Sigmoid colon (tissue), 7 donors: ENCODE data around the gene HEATR5A. TPM values are rescaled to one million over a fixed set of nuclear protein-coding genes. Genes with fewer than 3 reads are reported as not detected.

Experiments used
- DNase-seq: peaks from one replicate; pipeline ENCODE4 v3.0.0-alpha.2; 2019
- H3K27ac ChIP-seq, 4 donors: fragments of 200-600 bp; sonication (generic); one replicate each; pipeline ENCODE4 v1.5.1; 2016 to 2019; ENCODE audit warnings: mild to moderate bottlenecking in 1 of 4
- H3K27me3 ChIP-seq, 3 donors: fragments of 200-600 bp; sonication (generic); one replicate each; pipeline ENCODE4 v1.5.1; 2019; ENCODE audit warnings: mild to moderate bottlenecking in 1 of 3
- H3K36me3 ChIP-seq, 4 donors: fragments of 200-600 bp; sonication (generic); one replicate each; pipeline ENCODE4 v1.5.1; 2016 to 2019
- H3K4me1 ChIP-seq, 4 donors: fragments of 200-600 bp; sonication (generic); one replicate each; pipeline ENCODE4 v1.5.1; 2017 to 2019
- H3K4me3 ChIP-seq, 4 donors: fragments of 200-600 bp; sonication (generic); one replicate each; pipeline ENCODE4 v1.5.1; 2017 to 2019; ENCODE audit warnings: mild to moderate bottlenecking in 2 of 4, moderate library complexity in 1 of 4
- H3K9me3 ChIP-seq, 4 donors: fragments of 200-600 bp in 3 of 4; sonication (generic) in 3 of 4; one replicate each; pipeline versions ENCODE4 v1.5.1 to v1.6.1; 2013 to 2019
- CTCF ChIP-seq, 4 experiments: fragments of 450-650 bp in 3 of 4; fragments of 200-600 bp in 1 of 4; IDR thresholded peaks; one replicate each; pipeline ENCODE4 v1.5.1; 2016 to 2019; ENCODE audit warnings: antibody characterized with exemption in 4 of 4, mild to moderate bottlenecking in 3 of 4, moderate library complexity in 2 of 4
- EP300 ChIP-seq, 4 donors: sonication (generic); formaldehyde crosslinking; IDR thresholded peaks; one replicate each; pipeline ENCODE4 v1.6.1; 2017; ENCODE audit warnings: antibody characterized with exemption in 4 of 4
- POLR2A ChIP-seq, 2 donors: fragments of 450-650 bp; IDR thresholded peaks; one replicate each; pipeline ENCODE4 v1.6.1; 2016; ENCODE audit warnings: antibody characterized with exemption in 2 of 2, mild to moderate bottlenecking in 2 of 2, moderate library complexity in 2 of 2
- POLR2AphosphoS5 ChIP-seq, 4 donors: sonication (generic); formaldehyde crosslinking; IDR thresholded peaks; one replicate each; pipeline ENCODE4 v1.6.1; 2017; ENCODE audit warnings: antibody characterized with exemption in 4 of 4
- WGBS, 2 donors: extraction: QIAGEN DNeasy Blood & Tissue Kit; methylation state at CpG; one replicate each; pipeline ENCODE4 v1.1.7; 2013; 5-methylcytosine and 5-hydroxymethylcytosine counted together
- intact Hi-C: fragments of 100-400 bp; cut with DNase I; formaldehyde crosslinking; loops from one replicate; pipeline ENCODE4 v1.15.1; 2023
- polyA plus RNA-seq, 3 donors: library from polyadenylated mRNA; stranded (reverse); fragments of 200-250 nt; gene quantifications; one replicate each; pipeline ENCODE4 v1.2.3, GENCODE V29; 2013
- total RNA-seq, 4 donors: library from RNA; depleted of rRNA; stranded (reverse); fragments of >200 nt; gene quantifications; one replicate each; pipeline ENCODE4 v1.1.0, GENCODE V29; 2016
- donor health status: healthy with polysubstance abuse.
- donor health status: Bipolar disorder and iron deficiency.
- donor health status: healthy.

The HEATR5A gene
- total and polyA plus RNA-seq, 7 donors, result 9.3 to 41.9 (median 28.7) TPM

- TF ChIP-seq CTCF (IDR thresholded peaks at IDR 0.05) (no peak), POLR2AphosphoS5 (IDR thresholded peaks at IDR 0.05) (no peak)
- no peaks in the 10 kb centered on the region for H3K27me3 ChIP-seq
- no peaks in the 10 kb centered on the region for H3K9me3 ChIP-seq
- no peaks in the 10 kb centered on the region for H3K4me1 ChIP-seq
- no peak for DNase-seq
- no peak overlapping the region for H3K27ac ChIP-seq
- H3K36me3 ChIP-seq, result peaks cover 0 to 94% (median 23%) of the 10 kb centered on the region in 4 donors
- no peak overlapping the region for H3K4me3 ChIP-seq
- 62 to 93% methylated on average over 3 of the region's 3 CpGs for WGBS, 2 donors
- intact Hi-C loops, result no loop called here
These were observed 112.7 kb downstream of the HEATR5A start for GRCh38 chr14:31307618-31308017.

GRCh38 chr14:31307198-31307597 lies 113.2 kb downstream of the HEATR5A start:
- TF ChIP-seq CTCF (IDR thresholded peaks at IDR 0.05), result no peak
- TF ChIP-seq EP300 (IDR thresholded peaks at IDR 0.05), result no peak
- no peak for TF ChIP-seq POLR2A (IDR thresholded peaks at IDR 0.05)
- TF ChIP-seq POLR2AphosphoS5 (IDR thresholded peaks at IDR 0.05), result no peak
- no peak for DNase-seq
- H3K9me3 ChIP-seq, result no peaks in the 10 kb centered on the region
- intact Hi-C loops, result no loop called here
- H3K4me3 ChIP-seq, result no peak overlapping the region
- no peaks in the 10 kb centered on the region for H3K27me3 ChIP-seq
- H3K36me3 ChIP-seq, result peaks cover 0 to 93% (median 20%) of the 10 kb centered on the region in 4 donors
- no peaks in the 10 kb centered on the region for H3K4me1 ChIP-seq
- H3K27ac ChIP-seq, result no peak overlapping the region

GRCh38 chr14:31303654-31304053 lies 116.7 kb downstream of the HEATR5A start:
- intact Hi-C loops, result no loop called here
- 83 to 94% methylated on average over 5 of the region's 5 CpGs for WGBS, 2 donors
- Histone ChIP-seq H3K36me3 (peaks cover 0 to 86% (median 22%) of the 10 kb centered on the region in 4 donors), H3K9me3 (no peaks in the 10 kb centered on the region), H3K4me1 (no peaks in the 10 kb centered on the region), H3K27ac (no peak overlapping the region), H3K4me3 (no peak overlapping the region), H3K27me3 (no peaks in the 10 kb centered on the region)
- TF ChIP-seq POLR2A (IDR thresholded peaks at IDR 0.05) (no peak), POLR2AphosphoS5 (IDR thresholded peaks at IDR 0.05) (no peak), CTCF (IDR thresholded peaks at IDR 0.05) (no peak), EP300 (IDR thresholded peaks at IDR 0.05) (no peak)
- no peak for DNase-seq

GRCh38 chr14:31300883-31301282 lies 119.5 kb downstream of the HEATR5A start:
- Histone ChIP-seq H3K36me3 (peaks cover 0 to 64% (median 12%) of the 10 kb centered on the region in 4 donors), H3K27me3 (no peaks in the 10 kb centered on the region), H3K4me3 (no peak overlapping the region), H3K9me3 (no peaks in the 10 kb centered on the region), H3K4me1 (no peaks in the 10 kb centered on the region), H3K27ac (no peak overlapping the region)
- no peak for TF ChIP-seq EP300 (IDR thresholded peaks at IDR 0.05)
- TF ChIP-seq CTCF (IDR thresholded peaks at IDR 0.05), result no peak
- no peak for TF ChIP-seq POLR2A (IDR thresholded peaks at IDR 0.05)
- no peak for TF ChIP-seq POLR2AphosphoS5 (IDR thresholded peaks at IDR 0.05)
- no peak for DNase-seq
- intact Hi-C loops, result no loop called here
- 94 to 99% methylated on average over 3 of the region's 3 CpGs for WGBS, 2 donors

- intact Hi-C loops, result no loop called here
- no peaks in the 10 kb centered on the region for H3K4me1 ChIP-seq
- H3K4me3 ChIP-seq, result no peak overlapping the region
- H3K36me3 ChIP-seq, result peaks cover 0 to 60% (median 8%) of the 10 kb centered on the region in 4 donors
- H3K27ac ChIP-seq, result no peak overlapping the region
- no peak for DNase-seq
- WGBS, 2 donors, result 97% methylated on average over 7 of the region's 7 CpGs
- H3K9me3 ChIP-seq, result no peaks in the 10 kb centered on the region
- TF ChIP-seq POLR2AphosphoS5 (IDR thresholded peaks at IDR 0.05) (no peak), POLR2A (IDR thresholded peaks at IDR 0.05) (no peak), CTCF (IDR thresholded peaks at IDR 0.05) (no peak), EP300 (IDR thresholded peaks at IDR 0.05) (no peak)
- no peaks in the 10 kb centered on the region for H3K27me3 ChIP-seq
These were observed 120.1 kb downstream of the HEATR5A start for GRCh38 chr14:31300296-31300695.
